LNCaP clone FGC (cell line): ENCODE measurements around the gene HDGFL3.
"Not testable (repeated sequence)": the region's sequence is repeated elsewhere in the genome, so short reads cannot be mapped to it uniquely, and the experiment has no call there.

ENCODE experiments used
- DNase-seq: peaks from one replicate; pipeline ENCODE4 v3.0.0-alpha.2; 2011; ENCODE audit warnings: low read depth
- H3K4me3 ChIP-seq: 2 replicates; pipeline ENCODE4 v1.5.1; 2011; ENCODE audit warnings: mild to moderate bottlenecking, low read depth, low read length, control low read depth
- CTCF ChIP-seq: IDR thresholded peaks from 2 replicates; pipeline ENCODE4 v1.5.1; 2012; ENCODE audit warnings: mild to moderate bottlenecking; ENCODE audit not compliant: control insufficient read depth, insufficient read depth; ENCODE audit errors: extremely low read depth

Gene HDGFL3

GRCh38 chr15:83225449-83225848, 17.8 kb upstream of the HDGFL3 start:
- TF ChIP-seq CTCF = no peak
- H3K4me3 ChIP-seq = no peak overlapping the region
- no peak for DNase-seq

DNA sequence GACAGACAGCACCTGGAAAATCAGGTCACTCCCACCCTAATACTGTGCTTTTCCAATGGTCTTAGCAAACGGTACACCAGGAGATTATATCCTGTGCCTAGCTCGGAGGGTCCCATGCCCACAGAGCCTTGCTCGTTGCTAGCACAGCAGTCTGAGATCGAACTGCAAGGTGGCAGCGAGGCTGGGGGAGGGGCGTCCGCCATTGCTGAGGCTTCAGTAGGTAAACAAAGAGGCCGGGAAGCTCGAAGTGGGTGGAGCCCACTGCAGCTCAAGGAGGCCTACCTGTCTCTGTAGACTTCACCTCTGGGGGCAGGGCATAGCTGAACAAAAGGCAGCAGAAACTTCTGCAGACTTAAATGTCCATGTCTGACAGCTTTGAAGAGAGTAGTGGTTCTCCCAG, 14.2 kb upstream of the HDGFL3 start:
- not testable (repeated sequence) for H3K4me3 ChIP-seq, DNase-seq

DNA sequence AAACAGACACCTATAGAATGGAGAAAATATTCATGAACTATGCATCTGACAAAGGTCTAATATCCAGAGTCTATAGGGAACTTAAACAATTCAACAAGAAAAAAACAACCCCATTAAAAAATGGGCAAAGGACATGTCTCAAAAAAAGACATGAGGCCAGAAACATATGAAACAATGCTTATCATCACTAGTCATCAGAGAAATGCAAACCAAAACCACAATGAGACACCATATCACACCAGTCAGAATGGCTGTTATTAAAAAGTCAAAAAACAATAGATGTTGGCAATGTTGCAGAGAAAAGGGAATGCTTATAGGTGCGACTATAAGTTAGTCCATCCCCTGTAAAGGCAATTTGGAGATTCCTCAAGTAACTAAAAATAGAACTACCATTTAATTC, 11.4 kb upstream of the HDGFL3 start:
- no peak for TF ChIP-seq CTCF
- H3K4me3 ChIP-seq = no peak overlapping the region
- no peak for DNase-seq

GRCh38 chr15:83215306-83215705, 7.7 kb upstream of the HDGFL3 start:
- no peak overlapping the region for H3K4me3 ChIP-seq
- no peak for DNase-seq
- no peak for TF ChIP-seq CTCF

GRCh38 chr15:83210619-83211018, 3.0 kb upstream of the HDGFL3 start:
- DNase-seq = peak; percentile 68
- H3K4me3 ChIP-seq = no peak overlapping the region
- no peak for TF ChIP-seq CTCF

GRCh38 chr15:83209333-83209732, 1.7 kb upstream of the HDGFL3 start:
- TF ChIP-seq CTCF = no peak
- H3K4me3 ChIP-seq = no peak overlapping the region
- no peak for DNase-seq

GRCh38 chr15:83208367-83208661, 691 bp upstream of the HDGFL3 start:
- TF ChIP-seq CTCF = no peak
- no peak for DNase-seq
- H3K4me3 ChIP-seq = peak overlapping the region; percentile 55
